ENCODE measurements around the gene CHMP4A. TPM values are rescaled to one million over a fixed set of nuclear protein-coding genes. Genes with fewer than 3 reads are reported as not detected.
"Not testable (repeated sequence)": the region's sequence is repeated elsewhere in the genome, so short reads cannot be mapped to it uniquely, and the experiment has no call there.

CHMP4A gene
- total RNA-seq, 1 experiment from 2014 or later: 20.0 TPM

DNA sequence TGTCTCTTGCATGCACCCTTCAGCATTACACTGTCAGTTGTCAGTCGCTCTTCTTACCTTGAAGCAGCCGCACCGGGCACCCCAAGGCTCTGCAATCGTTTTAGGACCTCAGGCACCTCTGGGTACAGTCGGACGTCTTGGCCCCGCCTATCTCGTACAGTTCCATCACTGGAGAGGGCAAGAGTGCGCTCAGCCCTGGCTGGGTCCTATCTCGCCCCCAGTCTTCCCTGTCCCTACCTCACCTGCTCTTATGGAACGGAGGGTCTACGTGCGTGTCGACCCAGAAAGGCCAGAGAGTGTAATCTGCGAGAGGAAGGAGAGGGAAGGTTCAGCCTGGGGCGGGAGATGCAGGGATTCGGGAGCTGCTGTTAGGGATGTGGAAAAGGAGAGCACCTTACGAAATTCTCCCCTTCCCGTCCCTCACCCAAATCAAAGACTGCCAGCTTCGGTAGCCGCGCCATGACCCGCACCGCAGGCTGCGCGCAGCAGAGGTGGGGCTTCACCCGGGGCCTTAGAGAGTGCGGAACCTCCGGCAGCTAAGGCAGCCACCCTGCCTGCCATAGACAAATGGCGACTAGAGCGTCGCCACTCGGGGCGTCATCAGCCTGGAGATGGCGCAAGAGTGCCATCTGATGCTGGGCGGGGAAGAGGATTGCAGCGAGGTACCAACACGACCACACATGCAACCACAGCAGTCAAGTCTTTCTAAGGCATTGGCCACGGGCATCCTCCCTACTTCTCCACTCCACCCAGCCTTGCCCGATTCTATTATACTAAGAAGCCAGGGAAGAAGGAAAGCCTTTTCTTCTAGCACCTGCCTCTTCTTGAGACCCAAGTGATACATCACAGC, 2.4 kb upstream of the CHMP4A start, which contains the start of gene MDP1:
MDP1 (minus strand) TSS at position 572 of the 850 bp plus-strand sequence; CDS start at position 461, 111 bp downstream.
- H3K4me3 ChIP-seq: peak within 1 kb of the TSS; percentile 59
- H3K27me3 ChIP-seq: no peaks in the 10 kb centered on the region
- DNase-seq: peak; percentile 65
- H3K9me3 ChIP-seq: no peaks in the 10 kb centered on the region
- peaks cover 3% of the 10 kb centered on the region; the same call in 1 of the 2 replicates for H3K36me3 ChIP-seq

DNA sequence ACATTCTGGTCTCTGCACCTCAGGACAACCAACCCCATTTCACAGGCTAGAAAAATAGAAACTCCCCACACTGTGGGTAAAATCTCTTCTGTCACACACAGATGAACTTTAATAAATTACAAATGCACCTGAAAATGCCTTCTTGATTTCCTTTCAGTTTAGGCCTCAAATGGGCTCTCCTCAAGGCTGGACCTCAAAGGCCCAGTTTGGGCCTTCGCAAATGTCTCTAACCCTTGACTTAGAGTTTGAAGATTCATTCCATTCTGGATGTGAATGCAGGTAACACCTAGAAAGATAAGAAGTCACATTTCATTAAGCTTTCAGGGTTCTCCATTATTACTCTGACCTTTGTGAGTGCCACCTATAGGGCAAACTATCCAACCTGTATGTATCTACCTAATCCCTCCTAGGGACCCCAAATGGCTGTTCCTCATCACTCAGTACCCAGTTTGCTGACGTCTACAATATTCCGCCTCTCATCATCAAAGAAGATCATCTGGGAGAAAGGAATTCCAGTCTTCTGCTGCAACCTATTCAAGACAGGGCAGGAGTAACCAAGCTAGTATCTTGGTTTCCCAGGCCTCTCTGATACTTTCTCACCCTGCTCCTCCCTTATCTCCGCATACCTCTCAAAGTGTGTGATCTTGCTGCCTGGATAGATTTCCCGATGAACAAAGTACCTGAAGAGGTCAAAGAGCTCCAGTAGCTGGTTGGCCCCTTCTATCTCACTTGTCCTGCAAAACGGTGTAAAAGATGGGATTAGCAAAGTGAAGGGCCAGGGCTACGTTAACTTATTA, 776 bp upstream of the CHMP4A start:
- Histone ChIP-seq H3K4me3 (peak overlapping the region; percentile 68), H3K27me3 (no peaks in the 10 kb centered on the region), H3K9me3 (no peaks in the 10 kb centered on the region), H3K36me3 (peaks cover 3% of the 10 kb centered on the region; the same call in 1 of the 2 replicates)
- DNase-seq: no peak

GRCh38 chr14:24211311-24211710, 2.0 kb downstream of the CHMP4A start:
- no peaks in the 10 kb centered on the region for H3K9me3 ChIP-seq
- H3K4me3 ChIP-seq: no peak overlapping the region
- no peak for DNase-seq
- peaks cover 5% of the 10 kb centered on the region; the same call in 1 of the 2 replicates for H3K36me3 ChIP-seq
- no peaks in the 10 kb centered on the region for H3K27me3 ChIP-seq

GRCh38 chr14:24207625-24208024, 5.7 kb downstream of the CHMP4A start:
- Histone ChIP-seq H3K27me3 (no peaks in the 10 kb centered on the region), H3K4me3 (no peak overlapping the region), H3K36me3 (peaks cover 10% of the 10 kb centered on the region; the same call in 1 of the 2 replicates), H3K9me3 (no peaks in the 10 kb centered on the region)
- no peak for DNase-seq

- DNase-seq: no peak
- Histone ChIP-seq H3K4me3 (no peak overlapping the region), H3K36me3 (peaks cover 11% of the 10 kb centered on the region), H3K27me3 (no peaks in the 10 kb centered on the region), H3K9me3 (no peaks in the 10 kb centered on the region)
Observed at GRCh38 chr14:24207104-24207551, 6.2 kb downstream of the CHMP4A start.

DNA sequence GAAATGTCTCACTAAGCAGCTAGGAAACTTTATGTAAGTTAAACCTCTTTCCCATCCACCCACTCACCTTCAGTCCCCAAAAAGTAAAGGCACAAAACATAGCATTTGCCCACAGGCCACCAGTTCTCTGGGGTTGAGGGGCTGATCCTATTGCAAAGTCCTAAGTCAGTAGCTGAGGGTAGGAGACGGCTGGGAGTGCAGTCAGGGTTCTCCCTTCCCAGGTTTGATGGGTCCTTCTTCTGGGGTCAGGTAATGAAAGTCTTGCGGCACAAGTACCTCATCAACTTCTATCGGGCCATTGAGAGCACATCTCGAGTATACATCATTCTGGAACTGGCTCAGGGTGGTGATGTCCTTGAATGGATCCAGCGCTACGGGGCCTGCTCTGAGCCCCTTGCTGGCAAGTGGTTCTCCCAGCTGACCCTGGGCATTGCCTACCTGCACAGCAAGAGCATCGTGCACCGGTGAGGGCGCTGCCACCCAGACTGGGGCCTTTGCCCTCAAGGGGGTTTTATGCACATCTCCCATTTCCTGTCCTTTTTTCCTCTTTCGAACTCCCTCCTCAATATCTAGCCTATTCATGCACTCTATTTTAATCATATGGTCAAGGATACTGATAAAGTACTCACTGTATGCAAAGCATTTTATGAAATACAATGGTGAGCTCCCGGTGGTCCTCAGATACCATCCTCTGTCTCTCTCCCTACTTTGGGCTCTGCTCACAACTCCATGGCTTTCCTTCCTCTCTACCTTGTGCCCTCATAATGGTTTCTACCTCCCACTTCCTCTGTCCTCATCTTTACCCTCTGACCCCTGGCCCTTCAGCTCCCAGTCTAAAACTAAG, 6.8 kb downstream of the CHMP4A start:
- no peaks in the 10 kb centered on the region; the same call in 1 of the 2 replicates for H3K9me3 ChIP-seq
- H3K4me3 ChIP-seq: no peak overlapping the region
- no peaks in the 10 kb centered on the region for H3K27me3 ChIP-seq
- no peak for DNase-seq
- peaks cover 14% of the 10 kb centered on the region for H3K36me3 ChIP-seq

GRCh38 chr14:24204163-24205146, 8.8 kb downstream of the CHMP4A start:
- Histone ChIP-seq H3K9me3 (no peaks in the 10 kb centered on the region; the same call in 1 of the 2 replicates), H3K36me3 (peaks cover 16% of the 10 kb centered on the region), H3K27me3 (no peaks in the 10 kb centered on the region), H3K4me3 (no peak overlapping the region)
- DNase-seq: no peak

- not testable (repeated sequence) for H3K27me3 ChIP-seq, H3K9me3 ChIP-seq, H3K4me3 ChIP-seq, DNase-seq
- peaks cover 16% of the 10 kb centered on the region for H3K36me3 ChIP-seq
Observed at GRCh38 chr14:24203249-24203886, 9.9 kb downstream of the CHMP4A start.

DNA sequence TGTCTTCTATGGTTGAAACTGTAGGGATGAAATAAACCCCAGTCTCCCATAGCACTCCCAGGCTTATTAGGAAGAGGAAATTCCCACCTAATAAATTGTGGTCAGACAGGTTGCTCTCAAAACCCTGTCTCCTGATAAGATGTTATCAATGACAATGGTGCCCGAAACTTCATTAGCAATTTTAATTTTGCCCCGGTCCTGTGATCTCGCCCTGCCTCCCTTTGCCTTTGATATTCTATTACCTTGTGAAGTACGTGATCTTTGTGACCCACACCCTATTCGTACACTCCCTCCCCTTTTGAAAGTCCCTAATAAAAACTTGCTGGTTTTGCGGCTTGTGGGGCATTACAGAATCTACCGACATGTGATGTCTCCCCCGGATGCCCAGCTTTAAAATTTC, 10.8 kb downstream of the CHMP4A start:
- H3K9me3 ChIP-seq, H3K27me3 ChIP-seq, H3K4me3 ChIP-seq, DNase-seq: not testable (repeated sequence)
- H3K36me3 ChIP-seq: peaks cover 14% of the 10 kb centered on the region

GRCh38 chr14:24198814-24199524, 14.3 kb downstream of the CHMP4A start:
- no peak for DNase-seq
- Histone ChIP-seq H3K9me3 (no peaks in the 10 kb centered on the region; the same call in 1 of the 2 replicates), H3K36me3 (peaks cover 16% of the 10 kb centered on the region), H3K4me3 (no peak overlapping the region), H3K27me3 (no peaks in the 10 kb centered on the region)

GRCh38 chr14:24197056-24197450, 16.2 kb downstream of the CHMP4A start:
- no peaks in the 10 kb centered on the region for H3K27me3 ChIP-seq
- no peaks in the 10 kb centered on the region; the same call in 1 of the 2 replicates for H3K9me3 ChIP-seq
- DNase-seq: no peak
- H3K4me3 ChIP-seq: no peak overlapping the region
- peaks cover 10% of the 10 kb centered on the region for H3K36me3 ChIP-seq

- Histone ChIP-seq H3K4me3 (peak overlapping the region; percentile 82), H3K9me3 (no peaks in the 10 kb centered on the region), H3K27me3 (no peaks in the 10 kb centered on the region), H3K36me3 (peaks cover 6% of the 10 kb centered on the region; the same call in 1 of the 2 replicates)
- no peak for DNase-seq
Observed at GRCh38 chr14:24196071-24197055, 16.9 kb downstream of the CHMP4A start.

All from MG63 (cell line).